GM23338 (cell line): Measurements from ENCODE around the gene HLA-DQB1. TPM values are rescaled to one million over a fixed set of nuclear protein-coding genes. Genes with fewer than 3 reads are reported as not detected.
"Not testable (repeated sequence)": the region's sequence is repeated elsewhere in the genome, so short reads cannot be mapped to it uniquely, and the experiment has no call there.

Source experiments
- ATAC-seq: fragments of 200-7000 bp; cut with Tn5 transposase; 3 replicates; pipeline ENCODE4 v1.9.1; 2020
- DNase-seq: peaks from one replicate; pipeline ENCODE4 v3.0.0-alpha.2; 2015; ENCODE audit warnings: low spot score
- H2AFZ ChIP-seq: fragments of 200-600 bp; sonication (generic); 2 replicates; pipeline ENCODE4 v1.8.0; 2016; ENCODE audit warnings: antibody characterized with exemption, mild to moderate bottlenecking, moderate library complexity
- H3F3A ChIP-seq: fragments of 200-600 bp; sonication (generic); replicated peaks from 2 replicates; pipeline ENCODE4 v1.8.0; 2017; ENCODE audit warnings: antibody characterized with exemption, mixed run types, low read depth
- H3K27ac ChIP-seq: fragments of 200-600 bp; sonication (generic); 2 replicates; pipeline ENCODE4 v1.6.1; 2016; ENCODE audit warnings: low read depth
- H3K27me3 ChIP-seq: fragments of 200-600 bp; sonication (generic); 2 replicates; pipeline ENCODE4 v1.8.0; 2016; ENCODE audit warnings: mild to moderate bottlenecking, mixed run types, moderate library complexity; ENCODE audit not compliant: insufficient read depth
- H3K36me3 ChIP-seq: fragments of 200-600 bp; sonication (generic); 2 replicates; pipeline ENCODE4 v1.8.0; 2016; ENCODE audit warnings: mild to moderate bottlenecking; ENCODE audit not compliant: insufficient read depth
- H3K4me1 ChIP-seq: fragments of 200-600 bp; sonication (generic); 2 replicates; pipeline ENCODE4 v1.8.0; 2016; ENCODE audit warnings: mild to moderate bottlenecking, moderate library complexity; ENCODE audit not compliant: insufficient read depth
- H3K4me2 ChIP-seq: fragments of 200-600 bp; sonication (generic); 2 replicates; pipeline ENCODE4 v1.7.1; 2017; ENCODE audit warnings: mixed run types
- H3K4me3 ChIP-seq: fragments of 200-600 bp; sonication (generic); 2 replicates; pipeline ENCODE4 v1.6.1; 2016; ENCODE audit warnings: mixed run types
- H3K79me2 ChIP-seq: fragments of 200-600 bp; sonication (generic); replicated peaks from 2 replicates; pipeline ENCODE4 v1.8.0; 2017; ENCODE audit warnings: mild to moderate bottlenecking; ENCODE audit not compliant: insufficient read depth
- H3K9me2 ChIP-seq: fragments of 200-600 bp; sonication (generic); 2 replicates; pipeline ENCODE4 v1.8.0; 2017; ENCODE audit not compliant: insufficient read depth
- H4K20me1 ChIP-seq: fragments of 200-600 bp; sonication (generic); replicated peaks from 2 replicates; pipeline ENCODE4 v1.8.0; 2017; ENCODE audit warnings: mild to moderate bottlenecking; ENCODE audit not compliant: insufficient read depth
- H3K27ac Mint-ChIP-seq: 2 replicates; pipeline ENCODE4 v1.8.0; 2020; ENCODE audit warnings: inconsistent platforms, mild to moderate bottlenecking, moderate library complexity, mixed read lengths
- H3K27me3 Mint-ChIP-seq: 3 replicates; pipeline ENCODE4 v1.8.0; 2022; ENCODE audit warnings: low read depth, mild to moderate bottlenecking, moderate library complexity, mixed read lengths, inconsistent platforms; ENCODE audit not compliant: insufficient read depth, poor library complexity
- H3K36me3 Mint-ChIP-seq: 3 replicates; pipeline ENCODE4 v1.8.0; 2021; ENCODE audit warnings: low read depth, mild to moderate bottlenecking, inconsistent platforms, moderate library complexity, mixed read lengths
- H3K4me1 Mint-ChIP-seq: 3 replicates; pipeline ENCODE4 v1.8.0; 2020; ENCODE audit warnings: mild to moderate bottlenecking, inconsistent platforms, mixed read lengths
- H3K4me3 Mint-ChIP-seq: 3 replicates; pipeline ENCODE4 v1.8.0; 2021; ENCODE audit warnings: moderate library complexity, mild to moderate bottlenecking, inconsistent platforms, mixed read lengths
- H3K9me3 Mint-ChIP-seq: 3 replicates; pipeline ENCODE4 v1.8.0; 2020; ENCODE audit warnings: moderate library complexity, mild to moderate bottlenecking, inconsistent platforms, mixed read lengths
- EZH2 ChIP-seq: fragments of 200-600 bp; sonication (generic); IDR thresholded peaks from one replicate; pipeline ENCODE4 v1.8.0; 2017; ENCODE audit warnings: antibody characterized with exemption, mild to moderate bottlenecking, low read depth; ENCODE audit not compliant: unreplicated experiment
- NANOG ChIP-seq: IDR thresholded peaks from 2 replicates; pipeline ENCODE4 v1.6.1; 2016; ENCODE audit warnings: antibody characterized with exemption, borderline replicate concordance
- STAT1 ChIP-seq: IDR thresholded peaks from one replicate; pipeline ENCODE4 v1.6.1; 2016; ENCODE audit warnings: antibody characterized with exemption; ENCODE audit not compliant: unreplicated experiment
- ZNF114 ChIP-seq: fragments of 250-450 bp; sonication (Bioruptor Pico); IDR thresholded peaks from 2 replicates; pipeline ENCODE4 v1.5.0; 2020; ENCODE audit warnings: mild to moderate bottlenecking, moderate library complexity
- ZNF331 ChIP-seq: fragments of 250-450 bp; sonication (Bioruptor Pico); IDR thresholded peaks from 2 replicates; pipeline ENCODE4 v1.5.0; 2020; ENCODE audit warnings: low read depth, mild to moderate bottlenecking, moderate library complexity
- polyA plus RNA-seq: library from polyadenylated mRNA; unstranded; fragments of >200 nt; fragmentation: Nextera tagmentation; extraction: Ambion mirVana; gene quantifications from 2 replicates; pipeline ENCODE4 v1.2.1, GENCODE V29; 2016
- total RNA-seq: library from RNA; depleted of rRNA; stranded (reverse); fragments of >200 nt; shearing (Covaris generic); gene quantifications from 2 replicates; pipeline ENCODE4 v1.2.3, GENCODE V29; 2014
- TF ChIP-seq, protein P1 (sequence below): IDR thresholded peaks from one replicate; pipeline ENCODE4 v1.6.1; 2018; ENCODE audit warnings: antibody characterized with exemption; ENCODE audit not compliant: unreplicated experiment
- TF ChIP-seq, protein P2 (sequence below): IDR thresholded peaks from 2 replicates; pipeline ENCODE4 v1.6.1; 2016; ENCODE audit warnings: antibody characterized with exemption
- TF ChIP-seq, protein P3 (sequence below), 2 experiments: fragments of 200-600 bp in 1 of 2; sonication (generic) in 1 of 2; conservative IDR thresholded peaks; 2 replicates each; pipeline versions ENCODE4 v1.5.1 to v1.6.1; 2016 to 2017; ENCODE audit warnings: antibody characterized with exemption in 2 of 2, low read depth in 2 of 2, mild to moderate bottlenecking in 2 of 2, moderate library complexity in 1 of 2

HLA-DQB1 gene
- total and polyA plus RNA-seq, 2 experiments from 2014 or later, result 5.7 to 6.5 TPM

- TF ChIP-seq, protein P1, sequence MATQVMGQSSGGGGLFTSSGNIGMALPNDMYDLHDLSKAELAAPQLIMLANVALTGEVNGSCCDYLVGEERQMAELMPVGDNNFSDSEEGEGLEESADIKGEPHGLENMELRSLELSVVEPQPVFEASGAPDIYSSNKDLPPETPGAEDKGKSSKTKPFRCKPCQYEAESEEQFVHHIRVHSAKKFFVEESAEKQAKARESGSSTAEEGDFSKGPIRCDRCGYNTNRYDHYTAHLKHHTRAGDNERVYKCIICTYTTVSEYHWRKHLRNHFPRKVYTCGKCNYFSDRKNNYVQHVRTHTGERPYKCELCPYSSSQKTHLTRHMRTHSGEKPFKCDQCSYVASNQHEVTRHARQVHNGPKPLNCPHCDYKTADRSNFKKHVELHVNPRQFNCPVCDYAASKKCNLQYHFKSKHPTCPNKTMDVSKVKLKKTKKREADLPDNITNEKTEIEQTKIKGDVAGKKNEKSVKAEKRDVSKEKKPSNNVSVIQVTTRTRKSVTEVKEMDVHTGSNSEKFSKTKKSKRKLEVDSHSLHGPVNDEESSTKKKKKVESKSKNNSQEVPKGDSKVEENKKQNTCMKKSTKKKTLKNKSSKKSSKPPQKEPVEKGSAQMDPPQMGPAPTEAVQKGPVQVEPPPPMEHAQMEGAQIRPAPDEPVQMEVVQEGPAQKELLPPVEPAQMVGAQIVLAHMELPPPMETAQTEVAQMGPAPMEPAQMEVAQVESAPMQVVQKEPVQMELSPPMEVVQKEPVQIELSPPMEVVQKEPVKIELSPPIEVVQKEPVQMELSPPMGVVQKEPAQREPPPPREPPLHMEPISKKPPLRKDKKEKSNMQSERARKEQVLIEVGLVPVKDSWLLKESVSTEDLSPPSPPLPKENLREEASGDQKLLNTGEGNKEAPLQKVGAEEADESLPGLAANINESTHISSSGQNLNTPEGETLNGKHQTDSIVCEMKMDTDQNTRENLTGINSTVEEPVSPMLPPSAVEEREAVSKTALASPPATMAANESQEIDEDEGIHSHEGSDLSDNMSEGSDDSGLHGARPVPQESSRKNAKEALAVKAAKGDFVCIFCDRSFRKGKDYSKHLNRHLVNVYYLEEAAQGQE, result no peak
- TF ChIP-seq ZNF114 (CRISPR knock-in tag), result no peak
Measured at GRCh38 chr6:32637883-32638282, 28.6 kb downstream of the HLA-DQB1 start (continued).

DNA sequence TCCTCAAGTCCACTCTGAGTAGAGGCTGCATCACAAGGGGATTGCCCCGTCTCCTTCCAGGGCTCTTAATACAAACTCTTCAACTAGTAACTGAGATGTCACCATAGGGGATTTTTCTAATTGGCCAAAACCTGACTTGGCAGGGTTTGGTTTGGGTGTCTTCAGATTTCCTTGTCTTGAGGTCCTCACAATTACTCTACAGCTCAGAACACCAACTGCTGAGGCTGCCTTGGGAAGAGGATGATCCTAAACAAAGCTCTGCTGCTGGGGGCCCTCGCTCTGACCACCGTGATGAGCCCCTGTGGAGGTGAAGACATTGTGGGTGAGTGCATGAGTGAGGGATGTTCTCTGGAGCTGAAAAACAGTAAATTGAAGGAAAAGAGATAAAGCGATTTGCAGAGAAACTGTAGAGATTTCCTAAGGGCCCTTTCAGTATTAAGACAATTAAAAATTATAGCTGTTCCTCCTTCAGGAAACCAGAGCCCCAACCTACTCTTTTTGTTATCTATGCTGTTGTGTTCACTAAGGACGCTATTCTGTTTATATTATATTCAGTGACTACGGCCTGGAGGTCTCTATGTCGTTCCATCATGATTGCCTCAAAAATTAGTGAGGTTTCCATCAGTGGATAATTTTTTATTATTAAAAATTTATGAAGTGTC, 29.1 kb downstream of the HLA-DQB1 start, which contains the start of gene HLA-DQA1:
Gene HLA-DQA1 (plus strand): TSS at position 188 of the 662 bp plus-strand sequence. CDS start 53 bp downstream, at position 241.
- H2AFZ ChIP-seq, result no peak within 1 kb of the TSS
- no peak within 1 kb of the TSS for H3K4me3 ChIP-seq
- no peak within 1 kb of the TSS for H3K4me2 ChIP-seq
- H3K9me2 ChIP-seq, result no peaks in the 10 kb centered on the region
- no peaks in the 10 kb centered on the region for H3K9me3 Mint-ChIP-seq
- peaks cover 13% of the 10 kb centered on the region for H3K4me1 Mint-ChIP-seq
- no peaks in the 10 kb centered on the region for H3K36me3 Mint-ChIP-seq
- H3F3A ChIP-seq, result no peaks in the 10 kb centered on the region
- DNase-seq, result no peak
- no peaks in the 10 kb centered on the region for H3K79me2 ChIP-seq
- H3K36me3 ChIP-seq, result no peaks in the 10 kb centered on the region
- H3K27ac Mint-ChIP-seq, result no peak within 1 kb of the TSS
- H3K27me3 ChIP-seq, result no peaks in the 10 kb centered on the region
- peaks cover 2% of the 10 kb centered on the region for H3K27me3 Mint-ChIP-seq
- H3K4me1 ChIP-seq, result peaks cover 7% of the 10 kb centered on the region; the same call in 1 of the 2 replicates
- H4K20me1 ChIP-seq, result no peaks in the 10 kb centered on the region
- no peak within 1 kb of the TSS for H3K27ac ChIP-seq
- no peak within 1 kb of the TSS for H3K4me3 Mint-ChIP-seq
- ATAC-seq, result no peak; the same call in 2 of the 3 replicates
- TF ChIP-seq, protein P2, sequence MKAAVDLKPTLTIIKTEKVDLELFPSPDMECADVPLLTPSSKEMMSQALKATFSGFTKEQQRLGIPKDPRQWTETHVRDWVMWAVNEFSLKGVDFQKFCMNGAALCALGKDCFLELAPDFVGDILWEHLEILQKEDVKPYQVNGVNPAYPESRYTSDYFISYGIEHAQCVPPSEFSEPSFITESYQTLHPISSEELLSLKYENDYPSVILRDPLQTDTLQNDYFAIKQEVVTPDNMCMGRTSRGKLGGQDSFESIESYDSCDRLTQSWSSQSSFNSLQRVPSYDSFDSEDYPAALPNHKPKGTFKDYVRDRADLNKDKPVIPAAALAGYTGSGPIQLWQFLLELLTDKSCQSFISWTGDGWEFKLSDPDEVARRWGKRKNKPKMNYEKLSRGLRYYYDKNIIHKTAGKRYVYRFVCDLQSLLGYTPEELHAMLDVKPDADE, result no peak
- no peak for TF ChIP-seq ZNF331 (CRISPR knock-in tag)
- TF ChIP-seq EZH2, result no peak
- no peak for TF ChIP-seq STAT1
- no peak for TF ChIP-seq NANOG

DNA sequence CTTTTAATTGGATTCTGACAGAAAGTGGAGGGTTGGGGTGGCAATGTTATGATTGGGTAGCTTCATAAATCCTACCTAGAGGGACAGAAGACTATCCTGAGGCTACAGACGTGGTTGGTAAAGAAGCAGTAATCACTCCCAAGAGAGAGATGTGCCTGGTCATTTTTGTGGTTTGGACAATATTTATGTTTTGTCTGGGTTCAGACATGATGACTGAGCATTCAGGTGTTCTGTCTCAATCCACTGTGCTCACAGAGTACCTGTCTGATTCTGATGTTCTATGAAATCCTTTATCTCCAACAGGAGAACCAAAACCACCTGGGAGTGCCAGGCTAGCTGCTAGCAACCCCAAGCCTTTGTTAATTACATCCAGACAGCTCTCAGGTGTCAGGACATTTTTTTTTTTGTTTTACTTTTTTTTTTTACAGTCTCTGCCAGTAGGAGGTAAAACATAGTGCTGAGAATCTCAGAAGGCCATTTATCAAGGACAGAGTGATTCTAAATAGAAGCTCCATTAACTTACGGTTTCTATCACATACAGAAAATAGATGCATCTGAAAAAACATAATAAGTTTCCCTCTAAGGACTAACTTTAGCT, 30.8 kb downstream of the HLA-DQB1 start:
- H3K27me3 ChIP-seq, result no peaks in the 10 kb centered on the region
- no peaks in the 10 kb centered on the region for H3K9me2 ChIP-seq
- H3K9me3 Mint-ChIP-seq, result no peaks in the 10 kb centered on the region
- peaks cover 7% of the 10 kb centered on the region; the same call in 1 of the 2 replicates for H3K4me1 ChIP-seq
- H3K36me3 ChIP-seq, result no peaks in the 10 kb centered on the region
- H3F3A ChIP-seq, result no peaks in the 10 kb centered on the region
- no peak overlapping the region for H3K4me3 ChIP-seq
- H3K4me3 Mint-ChIP-seq, result no peak overlapping the region
- DNase-seq (peak; percentile 5), ATAC-seq (peak; percentile 53)
- no peak overlapping the region for H2AFZ ChIP-seq
- H3K36me3 Mint-ChIP-seq, result no peaks in the 10 kb centered on the region
- TF ChIP-seq, protein P3, sequence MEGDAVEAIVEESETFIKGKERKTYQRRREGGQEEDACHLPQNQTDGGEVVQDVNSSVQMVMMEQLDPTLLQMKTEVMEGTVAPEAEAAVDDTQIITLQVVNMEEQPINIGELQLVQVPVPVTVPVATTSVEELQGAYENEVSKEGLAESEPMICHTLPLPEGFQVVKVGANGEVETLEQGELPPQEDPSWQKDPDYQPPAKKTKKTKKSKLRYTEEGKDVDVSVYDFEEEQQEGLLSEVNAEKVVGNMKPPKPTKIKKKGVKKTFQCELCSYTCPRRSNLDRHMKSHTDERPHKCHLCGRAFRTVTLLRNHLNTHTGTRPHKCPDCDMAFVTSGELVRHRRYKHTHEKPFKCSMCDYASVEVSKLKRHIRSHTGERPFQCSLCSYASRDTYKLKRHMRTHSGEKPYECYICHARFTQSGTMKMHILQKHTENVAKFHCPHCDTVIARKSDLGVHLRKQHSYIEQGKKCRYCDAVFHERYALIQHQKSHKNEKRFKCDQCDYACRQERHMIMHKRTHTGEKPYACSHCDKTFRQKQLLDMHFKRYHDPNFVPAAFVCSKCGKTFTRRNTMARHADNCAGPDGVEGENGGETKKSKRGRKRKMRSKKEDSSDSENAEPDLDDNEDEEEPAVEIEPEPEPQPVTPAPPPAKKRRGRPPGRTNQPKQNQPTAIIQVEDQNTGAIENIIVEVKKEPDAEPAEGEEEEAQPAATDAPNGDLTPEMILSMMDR (conservative IDR thresholded peaks at IDR 0.05; ENCODE audit: low read depth in 2 of 2), result no peak
- H3K27ac ChIP-seq, result no peak overlapping the region
- peaks cover 13% of the 10 kb centered on the region for H3K4me1 Mint-ChIP-seq
- no peaks in the 10 kb centered on the region for H3K79me2 ChIP-seq
- no peak overlapping the region for H3K4me2 ChIP-seq
- no peaks in the 10 kb centered on the region for H4K20me1 ChIP-seq
- peaks cover 2% of the 10 kb centered on the region for H3K27me3 Mint-ChIP-seq
- H3K27ac Mint-ChIP-seq, result no peak overlapping the region

- not testable (repeated sequence) for H3K4me1 Mint-ChIP-seq, ATAC-seq, H3K4me2 ChIP-seq, H3K27me3 Mint-ChIP-seq, H3K27ac Mint-ChIP-seq, H3K4me1 ChIP-seq, H3K9me2 ChIP-seq, H3K27ac ChIP-seq, H3K36me3 Mint-ChIP-seq, H3K9me3 Mint-ChIP-seq, H3K27me3 ChIP-seq, H3K4me3 ChIP-seq, H3K79me2 ChIP-seq, H3K4me3 Mint-ChIP-seq, DNase-seq, H3F3A ChIP-seq, H4K20me1 ChIP-seq, H2AFZ ChIP-seq, H3K36me3 ChIP-seq
Measured at GRCh38 chr6:32629793-32630192, 36.7 kb downstream of the HLA-DQB1 start.
